HepG2 (cell line): Measurements from ENCODE around the gene RNU6-1. TPM values are rescaled to one million over a fixed set of nuclear protein-coding genes. Genes with fewer than 3 reads are reported as not detected.

Source experiments
- AKAP8 ChIP-seq: sonication (generic); formaldehyde crosslinking; IDR thresholded peaks from 2 replicates; pipeline ENCODE4 v1.5.1; 2020; ENCODE audit warnings: mild to moderate bottlenecking, missing genetic modification reagents
- CEBPG ChIP-seq: IDR thresholded peaks from 2 replicates; pipeline ENCODE4 v1.6.1; 2016
- FOXK2 ChIP-seq: fragments of 450-650 bp; IDR thresholded peaks from 2 replicates; pipeline ENCODE4 v1.6.1; 2016
- HIC2 ChIP-seq: sonication (generic); formaldehyde crosslinking; IDR thresholded peaks from 2 replicates; pipeline ENCODE4 v1.9.0; 2022; ENCODE audit warnings: low read depth, missing genetic modification reagents
- JUN ChIP-seq: sonication (generic); formaldehyde crosslinking; IDR thresholded peaks from 2 replicates; pipeline ENCODE4 v1.4.0; 2020; ENCODE audit warnings: mild to moderate bottlenecking, missing genetic modification reagents
- RFX5 ChIP-seq: IDR thresholded peaks from 2 replicates; pipeline ENCODE4 v1.6.1; 2011; ENCODE audit warnings: low read depth, low read length, improper control_type of control experiment
- SMAD3 ChIP-seq: sonication (generic); formaldehyde crosslinking; IDR thresholded peaks from 2 replicates; pipeline ENCODE4 v1.4.0; 2020; ENCODE audit warnings: missing genetic modification reagents
- TSC22D2 ChIP-seq: sonication (generic); formaldehyde crosslinking; IDR thresholded peaks from 2 replicates; pipeline ENCODE4 v1.5.1; 2020; ENCODE audit warnings: missing genetic modification reagents, mild to moderate bottlenecking, borderline replicate concordance
- YEATS4 ChIP-seq: sonication (generic); formaldehyde crosslinking; IDR thresholded peaks from 2 replicates; pipeline ENCODE4 v1.4.0; 2020; ENCODE audit warnings: missing genetic modification reagents, borderline replicate concordance
- ZNF234 ChIP-seq: sonication (generic); formaldehyde crosslinking; conservative IDR thresholded peaks from 2 replicates; pipeline ENCODE4 v1.5.1; 2020; ENCODE audit warnings: mild to moderate bottlenecking, missing genetic modification reagents
- ZNF24 ChIP-seq: fragments of 450-650 bp; IDR thresholded peaks from 2 replicates; pipeline ENCODE4 v1.6.1; 2017; ENCODE audit warnings: antibody characterized with exemption, mild to moderate bottlenecking
- ZNF460 ChIP-seq: sonication (generic); formaldehyde crosslinking; IDR thresholded peaks from 2 replicates; pipeline ENCODE4 v1.5.1; 2020; ENCODE audit warnings: missing genetic modification reagents, mild to moderate bottlenecking, borderline replicate concordance
- ZNF660 ChIP-seq: sonication (generic); formaldehyde crosslinking; IDR thresholded peaks from 2 replicates; pipeline ENCODE4 v1.5.1; 2020; ENCODE audit warnings: mild to moderate bottlenecking, low read depth, missing genetic modification reagents, borderline replicate concordance
- ZNF879 ChIP-seq: sonication (generic); formaldehyde crosslinking; IDR thresholded peaks from 2 replicates; pipeline ENCODE4 v1.8.1; 2023; ENCODE audit warnings: missing genetic modification reagents
- polyA plus RNA-seq, 8 experiments: library from polyadenylated mRNA; depleted of rRNA in 3 of 8; stranded (reverse) in 7 of 8; unstranded in 1 of 8; fragments of >200 nt; fragmentation: Illumina TruSeq in 4 of 8; extraction: Trizol in 4 of 8; gene quantifications; 2 replicates each; pipeline versions ENCODE4 v1.2.1 to v1.2.3, GENCODE V29; 2011 to 2016; ENCODE audit warnings: low read depth in 4 of 8, missing spikeins in 1 of 8, mixed read lengths in 1 of 8; ENCODE audit not compliant: insufficient read depth in 1 of 8
- total RNA-seq, 5 experiments: library from RNA; depleted of rRNA; stranded (reverse); fragments of >200 nt; fragmentation: Illumina TruSeq; extraction: Trizol; gene quantifications; 2 replicates each; pipeline ENCODE4 v1.2.3, GENCODE V29; 2016; ENCODE audit warnings: low read depth in 1 of 5
- TF ChIP-seq, protein P1 (sequence below): sonication (generic); formaldehyde crosslinking; IDR thresholded peaks from 2 replicates; pipeline ENCODE4 v1.4.0; 2020; ENCODE audit warnings: missing genetic modification reagents
- TF ChIP-seq, protein P2 (sequence below): sonication (generic); formaldehyde crosslinking; conservative IDR thresholded peaks from 2 replicates; pipeline ENCODE4 v1.4.0; 2020; ENCODE audit warnings: missing genetic modification reagents
- TF ChIP-seq, protein P3 (sequence below): sonication (generic); formaldehyde crosslinking; IDR thresholded peaks from 2 replicates; pipeline ENCODE4 v1.8.1; 2022; ENCODE audit warnings: low read depth, mild to moderate bottlenecking, missing genetic modification reagents

The RNU6-1 gene
- total and polyA plus RNA-seq, 2 of the 13 experiments (the other 11 are each of a cell fraction or from before 2014, with no cell fraction given): under 0.01 TPM; not detected in 1

DNA sequence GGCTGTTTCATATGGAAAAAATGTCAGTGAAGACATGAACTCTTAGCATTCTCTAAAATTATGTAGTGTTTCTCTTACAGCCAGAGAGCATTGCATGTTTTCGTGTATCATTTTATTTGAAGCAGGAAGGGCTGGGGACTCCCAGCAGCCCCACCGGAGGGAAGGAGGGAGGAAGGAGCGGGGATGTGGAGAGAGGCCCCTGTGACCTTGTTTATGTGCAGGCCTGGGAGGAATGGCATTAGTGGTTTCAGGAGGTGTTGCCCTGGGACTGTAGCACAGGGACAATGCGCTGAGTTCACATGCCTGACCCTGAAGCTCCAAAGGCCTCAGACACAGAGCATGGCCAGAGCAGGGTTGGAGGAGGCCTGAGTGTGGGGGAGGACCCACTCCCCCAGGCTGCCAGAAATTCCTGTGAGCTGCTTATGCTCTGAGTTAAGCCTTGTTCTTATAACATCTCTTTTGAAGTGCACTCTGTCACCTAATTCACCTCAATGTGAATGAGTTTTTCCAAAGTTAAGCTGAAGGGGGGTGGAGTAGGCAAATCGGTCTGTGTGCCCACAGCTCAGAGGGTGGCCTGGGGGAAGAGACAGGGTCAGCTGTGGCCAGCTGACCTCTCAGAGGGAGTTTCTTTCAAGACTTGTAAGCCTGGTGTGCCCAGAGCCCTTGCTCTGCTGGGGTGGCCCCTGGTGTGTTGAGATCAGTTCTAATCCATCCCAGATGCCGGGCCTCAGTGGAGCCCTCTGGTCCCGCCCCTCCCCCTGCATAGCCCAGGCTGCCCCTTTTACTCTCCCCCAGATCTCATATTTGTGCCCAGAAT lies 3.9 kb upstream of the RNU6-1 start (continued):
- TF ChIP-seq, protein P1, sequence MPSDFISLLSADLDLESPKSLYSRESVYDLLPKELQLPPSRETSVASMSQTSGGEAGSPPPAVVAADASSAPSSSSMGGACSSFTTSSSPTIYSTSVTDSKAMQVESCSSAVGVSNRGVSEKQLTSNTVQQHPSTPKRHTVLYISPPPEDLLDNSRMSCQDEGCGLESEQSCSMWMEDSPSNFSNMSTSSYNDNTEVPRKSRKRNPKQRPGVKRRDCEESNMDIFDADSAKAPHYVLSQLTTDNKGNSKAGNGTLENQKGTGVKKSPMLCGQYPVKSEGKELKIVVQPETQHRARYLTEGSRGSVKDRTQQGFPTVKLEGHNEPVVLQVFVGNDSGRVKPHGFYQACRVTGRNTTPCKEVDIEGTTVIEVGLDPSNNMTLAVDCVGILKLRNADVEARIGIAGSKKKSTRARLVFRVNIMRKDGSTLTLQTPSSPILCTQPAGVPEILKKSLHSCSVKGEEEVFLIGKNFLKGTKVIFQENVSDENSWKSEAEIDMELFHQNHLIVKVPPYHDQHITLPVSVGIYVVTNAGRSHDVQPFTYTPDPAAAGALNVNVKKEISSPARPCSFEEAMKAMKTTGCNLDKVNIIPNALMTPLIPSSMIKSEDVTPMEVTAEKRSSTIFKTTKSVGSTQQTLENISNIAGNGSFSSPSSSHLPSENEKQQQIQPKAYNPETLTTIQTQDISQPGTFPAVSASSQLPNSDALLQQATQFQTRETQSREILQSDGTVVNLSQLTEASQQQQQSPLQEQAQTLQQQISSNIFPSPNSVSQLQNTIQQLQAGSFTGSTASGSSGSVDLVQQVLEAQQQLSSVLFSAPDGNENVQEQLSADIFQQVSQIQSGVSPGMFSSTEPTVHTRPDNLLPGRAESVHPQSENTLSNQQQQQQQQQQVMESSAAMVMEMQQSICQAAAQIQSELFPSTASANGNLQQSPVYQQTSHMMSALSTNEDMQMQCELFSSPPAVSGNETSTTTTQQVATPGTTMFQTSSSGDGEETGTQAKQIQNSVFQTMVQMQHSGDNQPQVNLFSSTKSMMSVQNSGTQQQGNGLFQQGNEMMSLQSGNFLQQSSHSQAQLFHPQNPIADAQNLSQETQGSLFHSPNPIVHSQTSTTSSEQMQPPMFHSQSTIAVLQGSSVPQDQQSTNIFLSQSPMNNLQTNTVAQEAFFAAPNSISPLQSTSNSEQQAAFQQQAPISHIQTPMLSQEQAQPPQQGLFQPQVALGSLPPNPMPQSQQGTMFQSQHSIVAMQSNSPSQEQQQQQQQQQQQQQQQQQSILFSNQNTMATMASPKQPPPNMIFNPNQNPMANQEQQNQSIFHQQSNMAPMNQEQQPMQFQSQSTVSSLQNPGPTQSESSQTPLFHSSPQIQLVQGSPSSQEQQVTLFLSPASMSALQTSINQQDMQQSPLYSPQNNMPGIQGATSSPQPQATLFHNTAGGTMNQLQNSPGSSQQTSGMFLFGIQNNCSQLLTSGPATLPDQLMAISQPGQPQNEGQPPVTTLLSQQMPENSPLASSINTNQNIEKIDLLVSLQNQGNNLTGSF (CRISPR knock-in tag): no peak
- no peak for TF ChIP-seq RFX5
- TF ChIP-seq ZNF660 (CRISPR knock-in tag): no peak
- TF ChIP-seq JUN (CRISPR knock-in tag): peak; percentile 37; the same call in 1 of the 2 replicates
- TF ChIP-seq ZNF24: no peak
- no peak for TF ChIP-seq ZNF234 (CRISPR knock-in tag)
- no peak for TF ChIP-seq SMAD3 (CRISPR knock-in tag)
- no peak; the same call in 1 of the 2 replicates for TF ChIP-seq YEATS4 (CRISPR knock-in tag)
- TF ChIP-seq, protein P2, sequence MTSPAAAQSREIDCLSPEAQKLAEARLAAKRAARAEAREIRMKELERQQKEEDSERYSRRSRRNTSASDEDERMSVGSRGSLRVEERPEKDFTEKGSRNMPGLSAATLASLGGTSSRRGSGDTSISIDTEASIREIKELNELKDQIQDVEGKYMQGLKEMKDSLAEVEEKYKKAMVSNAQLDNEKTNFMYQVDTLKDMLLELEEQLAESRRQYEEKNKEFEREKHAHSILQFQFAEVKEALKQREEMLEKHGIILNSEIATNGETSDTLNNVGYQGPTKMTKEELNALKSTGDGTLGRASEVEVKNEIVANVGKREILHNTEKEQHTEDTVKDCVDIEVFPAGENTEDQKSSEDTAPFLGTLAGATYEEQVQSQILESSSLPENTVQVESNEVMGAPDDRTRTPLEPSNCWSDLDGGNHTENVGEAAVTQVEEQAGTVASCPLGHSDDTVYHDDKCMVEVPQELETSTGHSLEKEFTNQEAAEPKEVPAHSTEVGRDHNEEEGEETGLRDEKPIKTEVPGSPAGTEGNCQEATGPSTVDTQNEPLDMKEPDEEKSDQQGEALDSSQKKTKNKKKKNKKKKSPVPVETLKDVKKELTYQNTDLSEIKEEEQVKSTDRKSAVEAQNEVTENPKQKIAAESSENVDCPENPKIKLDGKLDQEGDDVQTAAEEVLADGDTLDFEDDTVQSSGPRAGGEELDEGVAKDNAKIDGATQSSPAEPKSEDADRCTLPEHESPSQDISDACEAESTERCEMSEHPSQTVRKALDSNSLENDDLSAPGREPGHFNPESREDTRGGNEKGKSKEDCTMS (CRISPR knock-in tag): no peak
- TF ChIP-seq, protein P3, sequence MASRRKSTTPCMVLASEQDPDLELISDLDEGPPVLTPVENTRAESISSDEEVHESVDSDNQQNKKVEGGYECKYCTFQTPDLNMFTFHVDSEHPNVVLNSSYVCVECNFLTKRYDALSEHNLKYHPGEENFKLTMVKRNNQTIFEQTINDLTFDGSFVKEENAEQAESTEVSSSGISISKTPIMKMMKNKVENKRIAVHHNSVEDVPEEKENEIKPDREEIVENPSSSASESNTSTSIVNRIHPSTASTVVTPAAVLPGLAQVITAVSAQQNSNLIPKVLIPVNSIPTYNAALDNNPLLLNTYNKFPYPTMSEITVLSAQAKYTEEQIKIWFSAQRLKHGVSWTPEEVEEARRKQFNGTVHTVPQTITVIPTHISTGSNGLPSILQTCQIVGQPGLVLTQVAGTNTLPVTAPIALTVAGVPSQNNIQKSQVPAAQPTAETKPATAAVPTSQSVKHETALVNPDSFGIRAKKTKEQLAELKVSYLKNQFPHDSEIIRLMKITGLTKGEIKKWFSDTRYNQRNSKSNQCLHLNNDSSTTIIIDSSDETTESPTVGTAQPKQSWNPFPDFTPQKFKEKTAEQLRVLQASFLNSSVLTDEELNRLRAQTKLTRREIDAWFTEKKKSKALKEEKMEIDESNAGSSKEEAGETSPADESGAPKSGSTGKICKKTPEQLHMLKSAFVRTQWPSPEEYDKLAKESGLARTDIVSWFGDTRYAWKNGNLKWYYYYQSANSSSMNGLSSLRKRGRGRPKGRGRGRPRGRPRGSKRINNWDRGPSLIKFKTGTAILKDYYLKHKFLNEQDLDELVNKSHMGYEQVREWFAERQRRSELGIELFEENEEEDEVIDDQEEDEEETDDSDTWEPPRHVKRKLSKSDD (CRISPR knock-in tag): no peak
- peak; percentile 20; the same call in 1 of the 2 replicates for TF ChIP-seq ZNF460 (CRISPR knock-in tag)
- no peak for TF ChIP-seq AKAP8 (CRISPR knock-in tag)
- 0 out of 2 replicates have a peak, but pooled peaks have one; percentile 55 for TF ChIP-seq HIC2
- TF ChIP-seq CEBPG (CRISPR knock-in tag): 0 out of 2 replicates have a peak, but pooled peaks have one; percentile 30
- no peak for TF ChIP-seq TSC22D2 (CRISPR knock-in tag)
- no peak for TF ChIP-seq ZNF879 (CRISPR knock-in tag)
- peak; percentile 68; the same call in 1 of the 2 replicates for TF ChIP-seq FOXK2
